Fibroblast of lung (primary cell): ENCODE results near the gene AKAP14. TPM values are rescaled to one million over a fixed set of nuclear protein-coding genes. Genes with fewer than 3 reads are reported as not detected.
A peak's percentile ranks its signal among the peaks of the same experiment; 100 is the strongest.

Experiments
- DNase-seq, 2 donors: peaks; one replicate each; pipeline versions ENCODE4 v3.0.0 to v3.0.0-alpha.2; 2010; ENCODE audit warnings: low read depth in 2 of 2
- H2AFZ ChIP-seq: 2 replicates; pipeline ENCODE4 v1.5.1; 2012; ENCODE audit warnings: low read length, control low read depth, inconsistent platforms
- H3K27ac ChIP-seq: 2 replicates; pipeline ENCODE4 v1.5.1; 2011; ENCODE audit warnings: low read length, control low read depth; ENCODE audit not compliant: insufficient read depth
- H3K27me3 ChIP-seq: 2 replicates; pipeline ENCODE4 v1.5.1; 2011; ENCODE audit warnings: mild to moderate bottlenecking, low read length; ENCODE audit not compliant: control insufficient read depth, insufficient read depth
- H3K36me3 ChIP-seq: 2 replicates; pipeline ENCODE4 v1.5.1; 2011; ENCODE audit warnings: low read length; ENCODE audit not compliant: control insufficient read depth, insufficient read depth
- H3K4me1 ChIP-seq: 2 replicates; pipeline ENCODE4 v1.5.1; 2011; ENCODE audit warnings: low read length; ENCODE audit not compliant: control insufficient read depth, insufficient read depth; ENCODE audit errors: extremely low read depth
- H3K4me2 ChIP-seq: 2 replicates; pipeline ENCODE4 v1.5.1; 2011; ENCODE audit warnings: low read length, control low read depth; ENCODE audit not compliant: insufficient read depth; ENCODE audit errors: extremely low read depth
- H3K4me3 ChIP-seq, 4 experiments: fragments of 200-600 bp in 1 of 4; sonication (generic) in 1 of 4; replicated peaks in 1 of 4; 2 replicates each; pipeline ENCODE4 v1.5.1; 2011 to 2016; ENCODE audit warnings: low read length in 4 of 4, low read depth in 3 of 4, mild to moderate bottlenecking in 3 of 4, control low read depth in 2 of 4, inconsistent platforms in 1 of 4, mixed read lengths in 1 of 4; ENCODE audit not compliant: insufficient read depth in 1 of 4; ENCODE audit errors: control extremely low read depth in 1 of 4
- H3K79me2 ChIP-seq: 2 replicates; pipeline ENCODE4 v1.5.1; 2012; ENCODE audit warnings: mild to moderate bottlenecking, low read length, inconsistent platforms; ENCODE audit not compliant: control insufficient read depth, insufficient read depth
- H3K9ac ChIP-seq: 2 replicates; pipeline ENCODE4 v1.5.1; 2011; ENCODE audit warnings: mild to moderate bottlenecking, low read length, control low read depth; ENCODE audit not compliant: insufficient read depth
- H3K9me3 ChIP-seq: 2 replicates; pipeline ENCODE4 v1.5.1; 2012; ENCODE audit warnings: low read depth, low read length; ENCODE audit not compliant: control insufficient read depth, insufficient read depth
- H4K20me1 ChIP-seq: 2 replicates; pipeline ENCODE4 v1.5.1; 2011; ENCODE audit warnings: low read length; ENCODE audit not compliant: control insufficient read depth, insufficient read depth; ENCODE audit errors: extremely low read depth
- EZH2 ChIP-seq: IDR thresholded peaks from 2 replicates; pipeline ENCODE4 v1.5.1; 2012; ENCODE audit warnings: low read length, control low read depth, mild to moderate bottlenecking; ENCODE audit errors: missing control alignments
- polyA plus RNA-seq, 2 donors: library from polyadenylated mRNA; depleted of rRNA in 1 of 2; stranded (reverse) in 1 of 2; unstranded in 1 of 2; fragments of >200 nt; gene quantifications; 2 replicates each; pipeline ENCODE4 v1.2.1, GENCODE V29; 2011 to 2012; ENCODE audit warnings: missing spikeins in 1 of 2
- total RNA-seq: library from RNA; depleted of rRNA; stranded (reverse); fragments of >200 nt; gene quantifications from 2 replicates; pipeline ENCODE4 v1.2.1, GENCODE V29; 2014
- TF ChIP-seq, protein P1 (sequence below), 2 donors: IDR thresholded peaks in 1 of 2; conservative IDR thresholded peaks in 1 of 2; 1 replicate in 1 of 2; 2 replicates in 1 of 2; pipeline ENCODE4 v1.5.1; 2011 to 2012; ENCODE audit warnings: low read length in 2 of 2, control low read depth in 1 of 2, inconsistent platforms in 1 of 2, low read depth in 1 of 2, mild to moderate bottlenecking in 1 of 2

The AKAP14 gene
- total and polyA plus RNA-seq, 2 donors (not counting 1 experiment from before 2014, with no cell fraction given) = not detected

DNA sequence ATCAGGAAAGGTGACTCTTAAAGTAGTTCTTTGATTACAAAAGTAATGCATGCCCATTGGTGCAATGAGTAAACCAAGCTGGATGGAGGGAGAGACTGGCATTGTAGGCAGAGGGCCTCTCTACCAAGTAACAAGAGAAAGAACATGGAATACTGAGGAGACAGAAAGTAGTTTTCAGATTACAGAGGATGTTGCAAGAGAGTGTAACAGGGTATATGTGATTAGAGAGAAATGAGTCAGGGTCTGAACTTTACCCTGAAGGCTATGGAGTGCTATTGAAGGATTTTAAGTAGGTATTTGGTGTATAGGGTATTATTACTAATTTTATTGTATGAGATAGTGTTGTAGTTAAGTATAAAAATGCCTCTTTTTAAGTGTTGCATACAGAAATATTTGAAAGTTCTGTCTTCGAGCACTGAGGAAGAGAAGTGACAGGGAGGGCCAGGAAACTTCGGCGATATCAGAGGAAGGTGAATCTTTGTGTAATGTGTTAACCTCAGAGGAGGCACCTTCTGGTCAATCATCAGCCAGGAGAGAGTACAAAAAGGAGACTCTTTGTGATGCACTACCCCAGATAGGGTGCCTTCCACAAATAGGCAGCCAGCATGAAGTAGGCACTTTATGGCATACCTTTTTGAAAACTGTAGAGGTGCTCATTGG is 39.7 kb downstream of the AKAP14 start:
- no peaks in the 10 kb centered on the region for H4K20me1 ChIP-seq
- H3K4me1 ChIP-seq = no peaks in the 10 kb centered on the region
- H3K9me3 ChIP-seq = no peaks in the 10 kb centered on the region
- H3K9ac ChIP-seq = no peak overlapping the region
- H3K79me2 ChIP-seq = no peaks in the 10 kb centered on the region
- TF ChIP-seq, protein P1, sequence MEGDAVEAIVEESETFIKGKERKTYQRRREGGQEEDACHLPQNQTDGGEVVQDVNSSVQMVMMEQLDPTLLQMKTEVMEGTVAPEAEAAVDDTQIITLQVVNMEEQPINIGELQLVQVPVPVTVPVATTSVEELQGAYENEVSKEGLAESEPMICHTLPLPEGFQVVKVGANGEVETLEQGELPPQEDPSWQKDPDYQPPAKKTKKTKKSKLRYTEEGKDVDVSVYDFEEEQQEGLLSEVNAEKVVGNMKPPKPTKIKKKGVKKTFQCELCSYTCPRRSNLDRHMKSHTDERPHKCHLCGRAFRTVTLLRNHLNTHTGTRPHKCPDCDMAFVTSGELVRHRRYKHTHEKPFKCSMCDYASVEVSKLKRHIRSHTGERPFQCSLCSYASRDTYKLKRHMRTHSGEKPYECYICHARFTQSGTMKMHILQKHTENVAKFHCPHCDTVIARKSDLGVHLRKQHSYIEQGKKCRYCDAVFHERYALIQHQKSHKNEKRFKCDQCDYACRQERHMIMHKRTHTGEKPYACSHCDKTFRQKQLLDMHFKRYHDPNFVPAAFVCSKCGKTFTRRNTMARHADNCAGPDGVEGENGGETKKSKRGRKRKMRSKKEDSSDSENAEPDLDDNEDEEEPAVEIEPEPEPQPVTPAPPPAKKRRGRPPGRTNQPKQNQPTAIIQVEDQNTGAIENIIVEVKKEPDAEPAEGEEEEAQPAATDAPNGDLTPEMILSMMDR (conservative IDR thresholded peaks at IDR 0.05 in 1 of 2, IDR thresholded peaks at IDR 0.05 in 1 of 2; ENCODE audit: low read depth in 1 of 2, low read length in 2 of 2) = no peak
- TF ChIP-seq EZH2 = no peak
- peak in 1 of 2 donors; percentile 24 for DNase-seq
- H3K36me3 ChIP-seq = no peaks in the 10 kb centered on the region
- no peak overlapping the region for H3K27ac ChIP-seq
- H3K4me3 ChIP-seq = no peak overlapping the region
- H3K27me3 ChIP-seq = no peaks in the 10 kb centered on the region
- H2AFZ ChIP-seq = no peak overlapping the region
- no peak overlapping the region for H3K4me2 ChIP-seq

DNA sequence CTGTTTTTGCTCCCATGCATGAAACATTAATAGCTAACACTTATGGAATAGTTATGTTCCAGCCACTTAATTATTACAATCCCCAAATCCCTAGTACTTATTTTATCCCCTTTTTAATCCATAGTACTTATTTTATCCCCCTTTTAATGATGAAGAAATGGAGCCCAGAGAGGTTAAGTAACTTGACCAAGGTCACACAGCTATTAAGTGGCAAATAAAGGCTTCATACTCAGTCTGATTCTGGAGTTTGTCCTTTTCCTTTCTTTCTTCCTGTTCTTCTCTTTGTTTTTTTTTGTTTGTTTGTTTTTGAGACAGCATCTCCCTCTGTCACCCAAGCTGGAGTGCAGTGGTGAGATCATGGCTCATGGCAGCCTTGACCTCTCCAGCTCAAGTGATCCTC is 45.6 kb downstream of the AKAP14 start:
- no peak for TF ChIP-seq EZH2
- TF ChIP-seq, protein P1 (conservative IDR thresholded peaks at IDR 0.05 in 1 of 2, IDR thresholded peaks at IDR 0.05 in 1 of 2; ENCODE audit: low read depth in 1 of 2, low read length in 2 of 2) = no peak
- Histone ChIP-seq H3K27me3 (no peaks in the 10 kb centered on the region), H2AFZ (no peak overlapping the region), H3K36me3 (no peaks in the 10 kb centered on the region), H3K4me2 (no peak overlapping the region), H3K9me3 (no peaks in the 10 kb centered on the region), H3K4me3 (no peak overlapping the region), H3K9ac (no peak overlapping the region), H4K20me1 (no peaks in the 10 kb centered on the region), H3K4me1 (no peaks in the 10 kb centered on the region), H3K79me2 (peaks cover 2% of the 10 kb centered on the region), H3K27ac (no peak overlapping the region)
- DNase-seq = no peak

DNA sequence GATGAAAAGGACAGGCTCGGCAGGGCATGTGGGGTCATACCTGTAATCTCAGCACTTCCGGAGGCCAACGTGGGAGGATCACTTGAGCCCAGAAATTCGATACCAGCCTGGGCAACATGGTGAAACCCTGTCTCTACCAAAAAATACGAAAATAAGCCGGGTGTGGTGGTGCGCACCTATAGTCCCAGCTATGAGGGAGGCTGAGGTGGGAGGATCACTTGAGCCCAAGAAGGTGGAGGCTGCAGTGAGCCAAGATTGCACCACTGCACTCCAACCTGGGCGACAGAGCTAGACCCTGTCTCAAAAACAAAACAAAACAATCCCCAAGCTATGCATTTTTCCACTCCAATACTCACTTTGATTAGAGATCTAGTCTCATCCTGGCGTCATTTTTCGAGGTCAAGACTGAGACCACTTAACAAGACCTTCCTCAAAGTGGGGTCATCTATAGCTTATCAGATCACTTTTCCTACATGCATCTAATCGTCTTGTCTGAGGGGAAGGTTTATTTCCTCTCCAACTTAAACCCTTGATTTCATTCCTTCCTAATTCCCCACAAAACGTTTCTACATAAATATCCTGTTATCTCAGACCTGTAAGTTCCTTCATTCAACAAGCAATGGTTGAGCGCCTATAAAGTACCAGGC is 46.6 kb downstream of the AKAP14 start:
- no peak for TF ChIP-seq EZH2
- no peaks in the 10 kb centered on the region for H3K36me3 ChIP-seq
- H3K79me2 ChIP-seq = peaks cover 2% of the 10 kb centered on the region
- peak overlapping the region; percentile 84 for H3K27ac ChIP-seq
- H3K27me3 ChIP-seq = no peaks in the 10 kb centered on the region
- no peak for DNase-seq
- H4K20me1 ChIP-seq = no peaks in the 10 kb centered on the region
- H2AFZ ChIP-seq = no peak overlapping the region
- H3K9ac ChIP-seq = no peak overlapping the region
- no peaks in the 10 kb centered on the region for H3K4me1 ChIP-seq
- H3K4me3 ChIP-seq = peak overlapping the region; percentile 23 to 90 (median 71)
- no peaks in the 10 kb centered on the region for H3K9me3 ChIP-seq
- H3K4me2 ChIP-seq = peak overlapping the region; percentile 81
